22Rv1 (cell line): Measurements from ENCODE around the gene HSPA8.
"Not testable (repeated sequence)": the region's sequence is repeated elsewhere in the genome, so short reads cannot be mapped to it uniquely, and the experiment has no call there.

ENCODE experiments used
- H3K27ac ChIP-seq: fragments of 450-650 bp; 2 replicates; pipeline ENCODE4 v1.5.1; 2017
- ZFX ChIP-seq: fragments of 450-650 bp; IDR thresholded peaks from 2 replicates; pipeline ENCODE4 v1.6.1; 2017; ENCODE audit warnings: antibody characterized with exemption, borderline replicate concordance
- TF ChIP-seq, protein P1 (sequence below): fragments of 450-650 bp; IDR thresholded peaks from 2 replicates; pipeline ENCODE4 v1.5.1; 2017; ENCODE audit warnings: mild to moderate bottlenecking

The HSPA8 gene

DNA sequence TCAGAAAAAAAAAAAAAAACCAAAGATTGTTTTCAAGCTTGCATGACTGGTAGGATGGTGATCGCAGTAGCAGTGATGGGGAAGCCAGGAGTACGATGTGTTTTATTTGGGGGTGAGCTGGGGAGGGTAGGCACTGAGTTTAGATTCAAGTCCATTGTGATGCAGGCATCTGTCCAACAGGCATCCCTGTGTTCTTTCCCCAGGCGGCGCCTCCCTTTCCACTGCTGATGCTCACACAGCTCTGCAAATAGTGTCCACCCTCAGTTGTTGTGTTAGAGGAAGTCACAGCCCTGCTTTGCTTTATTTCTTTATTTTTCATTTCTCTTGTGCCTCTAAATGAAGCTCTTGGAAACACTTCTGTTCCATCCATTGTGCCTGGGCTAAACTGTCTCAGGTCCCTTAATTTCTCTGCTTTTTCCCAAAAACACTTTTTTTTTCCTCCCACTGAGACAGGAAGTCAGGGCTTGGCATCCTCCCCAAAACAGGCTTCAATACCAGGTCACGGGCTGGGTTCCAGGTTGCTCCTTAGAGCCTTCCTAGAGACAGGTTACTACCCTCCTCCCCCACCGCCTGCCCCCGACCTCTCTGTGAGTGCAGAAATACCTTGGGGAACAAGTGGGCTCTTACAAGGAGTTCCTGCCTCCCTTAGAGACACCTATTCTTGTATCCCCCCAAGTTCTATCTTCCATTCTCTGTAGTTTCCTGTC is 38.6 kb upstream of the HSPA8 start:
- no peak overlapping the region for H3K27ac ChIP-seq
- TF ChIP-seq, protein P1, sequence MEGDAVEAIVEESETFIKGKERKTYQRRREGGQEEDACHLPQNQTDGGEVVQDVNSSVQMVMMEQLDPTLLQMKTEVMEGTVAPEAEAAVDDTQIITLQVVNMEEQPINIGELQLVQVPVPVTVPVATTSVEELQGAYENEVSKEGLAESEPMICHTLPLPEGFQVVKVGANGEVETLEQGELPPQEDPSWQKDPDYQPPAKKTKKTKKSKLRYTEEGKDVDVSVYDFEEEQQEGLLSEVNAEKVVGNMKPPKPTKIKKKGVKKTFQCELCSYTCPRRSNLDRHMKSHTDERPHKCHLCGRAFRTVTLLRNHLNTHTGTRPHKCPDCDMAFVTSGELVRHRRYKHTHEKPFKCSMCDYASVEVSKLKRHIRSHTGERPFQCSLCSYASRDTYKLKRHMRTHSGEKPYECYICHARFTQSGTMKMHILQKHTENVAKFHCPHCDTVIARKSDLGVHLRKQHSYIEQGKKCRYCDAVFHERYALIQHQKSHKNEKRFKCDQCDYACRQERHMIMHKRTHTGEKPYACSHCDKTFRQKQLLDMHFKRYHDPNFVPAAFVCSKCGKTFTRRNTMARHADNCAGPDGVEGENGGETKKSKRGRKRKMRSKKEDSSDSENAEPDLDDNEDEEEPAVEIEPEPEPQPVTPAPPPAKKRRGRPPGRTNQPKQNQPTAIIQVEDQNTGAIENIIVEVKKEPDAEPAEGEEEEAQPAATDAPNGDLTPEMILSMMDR: no peak
- TF ChIP-seq ZFX: no peak

DNA sequence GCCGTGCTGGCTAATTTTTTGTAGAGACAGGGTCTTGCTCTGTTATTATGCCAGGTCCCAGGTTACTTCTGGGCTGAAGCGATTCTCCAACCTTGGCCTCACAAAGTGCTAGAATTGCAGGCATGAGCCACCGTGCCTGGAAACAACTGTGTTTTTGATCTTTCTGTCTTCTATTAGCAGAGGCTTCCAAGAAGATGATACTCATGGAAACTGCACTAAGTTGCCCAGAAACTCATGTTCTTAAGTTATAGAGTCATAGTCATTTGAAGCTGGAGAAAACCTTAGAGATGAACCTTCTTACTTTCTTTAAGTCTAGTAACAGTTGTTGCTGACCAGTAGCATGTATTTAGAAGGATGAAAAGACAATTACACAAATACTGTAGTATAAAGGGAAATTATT is 37.1 kb upstream of the HSPA8 start:
- TF ChIP-seq, protein P1: no peak
- TF ChIP-seq ZFX: no peak
- H3K27ac ChIP-seq: no peak overlapping the region

DNA sequence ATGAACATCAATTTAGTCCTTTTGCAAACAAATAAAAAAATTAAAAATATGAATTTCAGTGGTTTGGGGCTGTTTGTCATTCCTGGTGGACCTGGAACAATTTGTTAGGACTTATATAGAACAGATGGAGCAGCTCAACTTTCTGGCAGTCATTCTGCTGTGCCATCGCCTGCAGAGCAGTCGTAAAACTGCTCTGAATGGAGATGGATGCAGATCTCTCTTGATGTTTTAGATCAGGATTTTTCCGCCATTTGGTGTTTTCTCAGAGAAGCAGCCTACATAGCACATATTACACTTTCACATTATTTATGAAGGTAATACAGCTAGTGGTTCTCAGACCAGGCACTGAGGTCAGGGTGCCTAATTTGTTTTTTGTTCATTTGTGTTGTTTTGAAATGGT is 31.8 kb upstream of the HSPA8 start:
- H3K27ac ChIP-seq: no peak overlapping the region
- TF ChIP-seq, protein P1: no peak
- TF ChIP-seq ZFX: no peak

DNA sequence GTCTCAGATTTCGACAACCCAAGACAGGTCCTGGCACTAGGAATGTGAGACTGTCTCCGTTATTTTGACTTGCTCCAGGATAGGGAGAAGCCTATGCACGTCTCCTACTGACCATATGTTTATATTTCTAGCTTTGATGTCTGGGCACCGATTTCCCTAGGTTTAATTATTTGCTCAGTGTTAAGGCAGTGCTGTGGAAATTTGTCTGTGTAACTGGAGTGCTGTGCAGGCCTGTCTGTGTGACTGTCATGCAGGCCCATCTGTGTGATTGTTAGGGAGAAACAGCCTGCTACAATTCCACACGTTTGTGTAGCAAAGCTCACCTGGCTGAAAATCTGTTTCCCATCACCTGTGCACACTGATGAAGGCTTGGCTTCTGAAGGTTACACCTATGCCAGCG is 29.6 kb upstream of the HSPA8 start:
- TF ChIP-seq ZFX: no peak
- TF ChIP-seq, protein P1: no peak

GRCh38 chr11:123090168-123090567 is 28.2 kb upstream of the HSPA8 start:
- not testable (repeated sequence) for H3K27ac ChIP-seq

More for the DNA sequence above, 29.6 kb upstream of the HSPA8 start:
- no peak overlapping the region for H3K27ac ChIP-seq

DNA sequence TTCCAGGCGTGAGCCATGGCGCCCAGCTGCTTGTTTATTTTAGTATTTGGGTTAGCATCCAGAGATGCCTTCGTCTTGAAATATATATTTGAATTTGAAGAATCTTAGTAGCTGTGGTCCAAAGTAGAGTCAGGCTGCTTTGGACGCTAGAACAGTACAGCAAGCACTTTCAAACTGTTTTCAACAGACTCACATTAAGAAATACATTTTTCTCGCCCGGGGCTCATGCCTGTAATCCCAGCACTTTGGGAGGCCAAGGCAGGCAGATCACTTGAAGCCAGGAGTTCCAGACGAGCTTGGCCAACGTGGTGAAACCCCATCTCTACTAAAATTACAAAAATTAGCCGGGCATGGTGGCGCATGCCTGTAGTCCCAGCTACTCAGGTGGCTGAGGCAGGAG is 27.0 kb upstream of the HSPA8 start:
- not testable (repeated sequence) for H3K27ac ChIP-seq

DNA sequence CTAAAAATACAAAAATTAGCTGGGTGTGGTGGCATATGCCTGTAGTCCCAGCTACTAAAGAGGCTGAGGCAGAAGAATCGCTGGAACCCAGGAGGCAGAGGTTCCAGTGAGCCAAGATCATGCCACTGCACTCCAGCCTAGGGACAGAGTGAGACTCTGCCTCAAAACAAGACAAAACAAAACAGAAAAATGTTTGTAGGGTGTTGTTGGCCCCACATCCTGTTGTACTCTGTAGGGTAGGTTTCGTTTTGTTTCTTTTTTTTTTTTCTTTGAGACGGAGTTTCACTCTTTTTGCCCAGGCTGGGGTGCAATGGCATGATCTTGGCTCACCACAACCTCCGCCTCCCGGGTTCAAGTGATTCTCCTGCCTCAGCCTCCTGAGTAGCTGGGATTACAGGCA is 25.7 kb upstream of the HSPA8 start:
- H3K27ac ChIP-seq: not testable (repeated sequence)

GRCh38 chr11:123086305-123086704 is 24.4 kb upstream of the HSPA8 start:
- TF ChIP-seq, protein P1: no peak
- TF ChIP-seq ZFX: no peak
- H3K27ac ChIP-seq: no peak overlapping the region

- TF ChIP-seq, protein P1: no peak
- TF ChIP-seq ZFX: no peak
- no peak overlapping the region for H3K27ac ChIP-seq
Measured at GRCh38 chr11:123085497-123085896, 23.6 kb upstream of the HSPA8 start.
